Transverse colon (tissue), 3 donors: ENCODE measurements around the gene TRIM47.
"Not testable (repeated sequence)": the region's sequence is repeated elsewhere in the genome, so short reads cannot be mapped to it uniquely, and the experiment has no call there.

ENCODE experiments used
- EP300 ChIP-seq: sonication (generic); formaldehyde crosslinking; IDR thresholded peaks from one replicate; pipeline ENCODE4 v1.6.1; 2017; ENCODE audit warnings: antibody characterized with exemption, low read depth
- POLR2A ChIP-seq: fragments of 450-650 bp; IDR thresholded peaks from one replicate; pipeline ENCODE4 v1.6.1; 2016; ENCODE audit warnings: antibody characterized with exemption, mild to moderate bottlenecking, moderate library complexity
- TF ChIP-seq, protein P1 (sequence below), 5 experiments: fragments of 200-600 bp in 3 of 5; fragments of 450-650 bp in 2 of 5; sonication (generic) in 3 of 5; IDR thresholded peaks; 1 replicate in 2 of 5; 2 replicates in 3 of 5; pipeline ENCODE4 v1.5.1; 2016 to 2017; ENCODE audit warnings: antibody characterized with exemption in 5 of 5, inconsistent platforms in 3 of 5, mild to moderate bottlenecking in 2 of 5, moderate library complexity in 1 of 5

DNA sequence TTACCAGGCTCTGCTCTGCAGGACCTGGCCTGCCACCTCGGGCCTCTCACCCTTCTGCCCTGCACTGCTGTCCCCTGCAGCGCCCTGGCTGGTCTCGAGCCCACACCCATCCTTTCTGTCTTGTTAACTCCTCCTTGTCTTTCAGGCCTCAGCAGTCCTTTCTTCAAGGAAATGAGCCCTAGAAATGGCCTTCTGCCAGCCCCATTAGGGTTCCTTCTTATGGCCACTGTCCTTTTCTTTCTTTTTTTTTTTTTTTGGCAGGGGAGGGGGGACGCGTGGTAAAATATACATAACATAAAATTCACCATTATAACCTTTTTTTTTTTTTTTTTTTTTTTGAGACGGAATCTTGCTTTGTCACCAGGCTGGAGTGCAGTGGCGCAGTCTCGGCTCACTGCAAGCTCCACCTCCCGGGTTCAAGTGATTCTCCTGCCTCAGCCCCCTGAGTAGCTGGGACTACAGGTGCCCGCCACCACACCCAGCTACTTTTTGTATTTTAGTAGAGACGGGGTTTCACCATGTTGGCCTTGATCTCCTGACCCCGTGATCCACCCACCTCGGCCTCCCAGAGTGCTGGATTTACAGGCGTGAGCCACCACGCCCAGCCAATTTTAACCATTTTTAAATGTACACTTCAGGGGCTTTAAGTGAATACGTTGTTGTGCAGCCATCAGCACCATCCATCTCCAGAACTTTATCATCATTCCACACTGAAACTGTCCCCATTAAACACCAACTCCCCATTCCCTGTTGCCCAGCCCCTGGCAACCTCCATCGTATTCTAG is 12.8 kb downstream of the TRIM47 start:
- TF ChIP-seq, protein P1, sequence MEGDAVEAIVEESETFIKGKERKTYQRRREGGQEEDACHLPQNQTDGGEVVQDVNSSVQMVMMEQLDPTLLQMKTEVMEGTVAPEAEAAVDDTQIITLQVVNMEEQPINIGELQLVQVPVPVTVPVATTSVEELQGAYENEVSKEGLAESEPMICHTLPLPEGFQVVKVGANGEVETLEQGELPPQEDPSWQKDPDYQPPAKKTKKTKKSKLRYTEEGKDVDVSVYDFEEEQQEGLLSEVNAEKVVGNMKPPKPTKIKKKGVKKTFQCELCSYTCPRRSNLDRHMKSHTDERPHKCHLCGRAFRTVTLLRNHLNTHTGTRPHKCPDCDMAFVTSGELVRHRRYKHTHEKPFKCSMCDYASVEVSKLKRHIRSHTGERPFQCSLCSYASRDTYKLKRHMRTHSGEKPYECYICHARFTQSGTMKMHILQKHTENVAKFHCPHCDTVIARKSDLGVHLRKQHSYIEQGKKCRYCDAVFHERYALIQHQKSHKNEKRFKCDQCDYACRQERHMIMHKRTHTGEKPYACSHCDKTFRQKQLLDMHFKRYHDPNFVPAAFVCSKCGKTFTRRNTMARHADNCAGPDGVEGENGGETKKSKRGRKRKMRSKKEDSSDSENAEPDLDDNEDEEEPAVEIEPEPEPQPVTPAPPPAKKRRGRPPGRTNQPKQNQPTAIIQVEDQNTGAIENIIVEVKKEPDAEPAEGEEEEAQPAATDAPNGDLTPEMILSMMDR (IDR thresholded peaks at IDR 0.05), result not testable (repeated sequence)
- not testable (repeated sequence) for TF ChIP-seq EP300, POLR2A
